ENCODE results near the gene GYG2. TPM values are rescaled to one million over a fixed set of nuclear protein-coding genes. Genes with fewer than 3 reads are reported as not detected.

GYG2 gene
- total and polyA plus RNA-seq, 2 of the 13 experiments (the other 11 are each of a cell fraction or from before 2014, with no cell fraction given): 20.0 to 24.3 TPM

- H4K20me1 ChIP-seq (ENCODE audit: insufficient read depth, low read length): no peaks in the 10 kb centered on the region
- DNase-seq (ENCODE audit: low spot score): no peak
- 0 out of 5 replicates have a peak, but pooled peaks cover 0 to 2% of the 10 kb centered on the region in 2 experiments for H3K36me3 ChIP-seq (replicated peaks in 1 of 2; ENCODE audit: control insufficient read depth in 1 of 2, insufficient read depth in 2 of 2, low read length in 2 of 2)
- ATAC-seq: no peak
- ChIA-PET CTCF (ENCODE audit: low intra/inter-chr PET ratio, low total read pairs) (no interaction called here), POLR2A (no interaction called here)
- TF ChIP-seq HNF4A (CRISPR knock-in tag; IDR thresholded peaks at IDR 0.05) (no peak), FOXK2 (IDR thresholded peaks at IDR 0.05) (no peak), ZBTB37 (CRISPR knock-in tag; IDR thresholded peaks at IDR 0.05) (no peak), RARG (CRISPR knock-in tag; IDR thresholded peaks at IDR 0.05; ENCODE audit: low read depth) (no peak), ZNF609 (CRISPR knock-in tag; IDR thresholded peaks at IDR 0.05; ENCODE audit: borderline replicate concordance) (no peak), ZFP90 (CRISPR knock-in tag; IDR thresholded peaks at IDR 0.05; ENCODE audit: borderline replicate concordance) (no peak), TRIM24 (CRISPR knock-in tag; IDR thresholded peaks at IDR 0.05) (no peak), KDM1A (CRISPR knock-in tag; IDR thresholded peaks at IDR 0.05) (no peak), ATAD3A (CRISPR knock-in tag; IDR thresholded peaks at IDR 0.05) (no peak), ZNF703 (CRISPR knock-in tag; IDR thresholded peaks at IDR 0.05; ENCODE audit: borderline replicate concordance) (no peak), ATF7-NPFF (CRISPR knock-in tag; IDR thresholded peaks at IDR 0.05; ENCODE audit: low read depth) (no peak), E2F2 (CRISPR knock-in tag; IDR thresholded peaks at IDR 0.05; ENCODE audit: borderline replicate concordance) (no peak)
- no peak overlapping the region for H3K4me2 ChIP-seq (ENCODE audit: low read depth, low read length)
- no peaks in the 10 kb centered on the region for H3K4me1 ChIP-seq (ENCODE audit: insufficient read depth, low read length)
- no peak for FAIRE-seq
- intact Hi-C loops (cut with micrococcal nuclease; ENCODE audit: unreplicated experiment): no loop called here
- H3K9ac ChIP-seq (ENCODE audit: insufficient read depth, low read depth, low read length): no peak overlapping the region
- no TSS peak for BruUV-seq (replicated peaks)
- in situ Hi-C loops (cut with HindIII; ENCODE audit: extremely low pct_ligation_motif_present, low pct_unique_long_range_greater_than_20kb): no loop called here
- H3K79me2 ChIP-seq (ENCODE audit: insufficient read depth, low read length): no peaks in the 10 kb centered on the region
- H3K4me3 ChIP-seq (replicated peaks in 1 of 3; ENCODE audit: insufficient read depth in 1 of 3, low read depth in 2 of 3, low read length in 3 of 3): no peak overlapping the region
- no peak overlapping the region for H3K27ac ChIP-seq (ENCODE audit: extremely low read length, insufficient read depth, low read length)
- H3K27me3 ChIP-seq (ENCODE audit: control insufficient read depth in 1 of 2, insufficient read depth in 2 of 2, low read length in 2 of 2): no peaks in the 10 kb centered on the region
- H3K9me3 ChIP-seq (ENCODE audit: low read length): no peaks in the 10 kb centered on the region
- H2AFZ ChIP-seq (ENCODE audit: low read length): no peak overlapping the region
Measured at GRCh38 chrX:2870650-2871049, 41.9 kb downstream of the GYG2 start.
